ENCODE data around the gene GNGT1. TPM values are rescaled to one million over a fixed set of nuclear protein-coding genes. Genes with fewer than 3 reads are reported as not detected.
"Not testable (repeated sequence)": the region's sequence is repeated elsewhere in the genome, so short reads cannot be mapped to it uniquely, and the experiment has no call there.

Gene GNGT1
- total and polyA plus RNA-seq, 2 donors (not counting 3 experiments of a cell fraction or from before 2014, with no cell fraction given) = not detected

DNA sequence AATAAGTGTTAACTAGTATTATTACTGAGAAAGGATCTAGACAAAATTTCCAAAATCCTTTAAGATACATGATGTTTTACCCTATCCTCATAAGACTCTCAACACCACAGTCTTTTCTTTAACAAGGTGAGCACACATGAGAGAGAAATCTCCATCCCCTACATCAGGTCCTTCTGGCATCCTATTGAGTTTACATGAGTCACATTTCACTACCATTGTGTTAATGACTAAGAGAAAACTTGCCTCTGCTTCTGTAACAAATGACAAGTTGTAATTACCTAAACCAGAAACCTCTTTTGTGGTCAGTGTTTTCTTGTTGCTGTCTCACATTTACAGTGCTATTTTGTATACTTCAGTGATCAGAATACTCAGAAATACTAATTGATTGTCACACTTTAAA lies 5.3 kb downstream of the GNGT1 start:
- POLR2A ChIA-PET; H3K4me3 ChIP-seq (replicated peaks in 1 of 3; ENCODE audit: insufficient read depth in 1 of 3, low read depth in 1 of 3, low read length in 3 of 3); H3K9ac ChIP-seq (replicated peaks; ENCODE audit: extremely low read depth, insufficient read depth, low read length); H2AFZ ChIP-seq (ENCODE audit: low read depth, low read length); H3K9me3 ChIP-seq (replicated peaks; ENCODE audit: control insufficient read depth, insufficient read depth, low read length); H3K4me2 ChIP-seq (ENCODE audit: insufficient read depth, low read length); H3K79me2 ChIP-seq (ENCODE audit: control insufficient read depth, insufficient read depth, low read length); H4K20me1 ChIP-seq (replicated peaks; ENCODE audit: control insufficient read depth, extremely low read depth, insufficient read depth, low read length); BruUV-seq (replicated peaks); H3K36me3 ChIP-seq (ENCODE audit: control insufficient read depth in 2 of 2, extremely low read depth in 1 of 2, insufficient read depth in 2 of 2, low read length in 2 of 2); H3K27ac ChIP-seq (ENCODE audit: insufficient read depth, low read depth, low read length); H3K27me3 ChIP-seq (ENCODE audit: control insufficient read depth in 2 of 2, insufficient read depth in 2 of 2, low read length in 2 of 2); H3K9me1 ChIP-seq (replicated peaks; ENCODE audit: control insufficient read depth, extremely low read depth, insufficient read depth, low read length); dilution Hi-C loops (cut with MboI; ENCODE audit: extremely low pct_ligation_motif_present, low sequenced_read_pairs): not testable (repeated sequence)
- FAIRE-seq (peak; percentile 77), DNase-seq (ENCODE audit: low read depth, low spot score) (peak; percentile 53)
- CTCF ChIA-PET = interaction anchor here (1.8 to 2.4 kb wide), 2 partner anchors 10 to 112 kb away, joined by 5 to 9 read pairs; partner anchors contain the start of gene GNG11
- peaks cover 61% of the 10 kb centered on the region for H3K4me1 ChIP-seq (ENCODE audit: control insufficient read depth, extremely low read depth, insufficient read depth, low read length)
- intact Hi-C loops (cut with micrococcal nuclease) = loop anchor here (5.0 kb wide), 1 partner anchor 36 kb away; no protein-coding TSS in a partner anchor
- peak; percentile 34 for TF ChIP-seq JUN (IDR thresholded peaks at IDR 0.05; ENCODE audit: borderline replicate concordance, insufficient read depth, insufficient read length, low read depth)

DNA sequence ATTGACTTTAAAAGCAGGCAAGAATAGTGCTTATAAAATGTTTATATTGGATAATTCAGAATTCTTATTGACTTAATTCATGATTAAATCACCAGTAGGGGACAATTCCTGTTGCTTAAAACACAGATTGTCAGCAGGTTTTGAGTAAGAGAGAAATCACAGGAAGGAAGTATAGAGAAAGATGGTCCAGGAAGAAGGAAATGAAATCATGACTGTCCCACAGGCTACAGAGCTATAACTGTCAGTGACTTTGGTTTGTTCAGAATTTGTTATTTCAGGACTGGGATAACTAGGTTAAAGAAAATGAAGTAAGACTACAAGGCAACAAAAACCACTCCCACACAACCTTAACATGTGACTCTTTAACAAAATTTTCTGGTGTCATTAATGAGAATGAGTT lies 6.8 kb downstream of the GNGT1 start:
- no peaks in the 10 kb centered on the region for H3K9me1 ChIP-seq (replicated peaks; ENCODE audit: control insufficient read depth, extremely low read depth, insufficient read depth, low read length)
- DNase-seq (ENCODE audit: low read depth, low spot score) (no peak), FAIRE-seq (no peak)
- CTCF ChIA-PET = interaction anchor here (1.0 to 1.3 kb wide), 3 partner anchors 9 to 13 kb away, joined by 3 to 5 read pairs (median 3); no protein-coding TSS in a partner anchor
- BruUV-seq (replicated peaks) = no TSS peak
- no peaks in the 10 kb centered on the region for H4K20me1 ChIP-seq (replicated peaks; ENCODE audit: control insufficient read depth, extremely low read depth, insufficient read depth, low read length)
- H3K27me3 ChIP-seq (ENCODE audit: control insufficient read depth in 2 of 2, insufficient read depth in 2 of 2, low read length in 2 of 2) = no peaks in the 10 kb centered on the region
- TF ChIP-seq POLR2AphosphoS5 (IDR thresholded peaks at IDR 0.05; ENCODE audit: insufficient read depth, low read depth, low read length) (no peak), FOS (IDR thresholded peaks at IDR 0.05; ENCODE audit: borderline replicate concordance, insufficient read depth, low read length) (peak; percentile 20), EZH2 (IDR thresholded peaks at IDR 0.05; ENCODE audit: borderline replicate concordance, low read depth, low read length, severe bottlenecking) (no peak), GATA2 (IDR thresholded peaks at IDR 0.05; ENCODE audit: insufficient read depth, insufficient read length, low read depth, low read length) (no peak), JUN (IDR thresholded peaks at IDR 0.05; ENCODE audit: borderline replicate concordance, insufficient read depth, insufficient read length, low read depth) (no peak)
- TF ChIP-seq, protein P1, sequence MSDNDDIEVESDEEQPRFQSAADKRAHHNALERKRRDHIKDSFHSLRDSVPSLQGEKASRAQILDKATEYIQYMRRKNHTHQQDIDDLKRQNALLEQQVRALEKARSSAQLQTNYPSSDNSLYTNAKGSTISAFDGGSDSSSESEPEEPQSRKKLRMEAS (IDR thresholded peaks at IDR 0.05; ENCODE audit: insufficient read depth, insufficient read length) = no peak
- peaks cover 61% of the 10 kb centered on the region for H3K4me1 ChIP-seq (ENCODE audit: control insufficient read depth, extremely low read depth, insufficient read depth, low read length)
- H3K9ac ChIP-seq (replicated peaks; ENCODE audit: extremely low read depth, insufficient read depth, low read length) = no peak overlapping the region
- H3K27ac ChIP-seq (ENCODE audit: insufficient read depth, low read depth, low read length) = no peak overlapping the region
- H2AFZ ChIP-seq (ENCODE audit: low read depth, low read length) = no peak overlapping the region
- intact Hi-C loops (cut with micrococcal nuclease) (loop anchor here (5.0 kb wide), 1 partner anchor 34 kb away; no protein-coding TSS in a partner anchor), dilution Hi-C loops (cut with MboI; ENCODE audit: extremely low pct_ligation_motif_present, low sequenced_read_pairs) (no loop called here)
- H3K36me3 ChIP-seq (ENCODE audit: control insufficient read depth in 2 of 2, extremely low read depth in 1 of 2, insufficient read depth in 2 of 2, low read length in 2 of 2) = no peaks in the 10 kb centered on the region
- no peak overlapping the region for H3K4me3 ChIP-seq (replicated peaks in 1 of 3; ENCODE audit: insufficient read depth in 1 of 3, low read depth in 1 of 3, low read length in 3 of 3)
- POLR2A ChIA-PET = no interaction called here
- peak overlapping the region; percentile 42 for H3K4me2 ChIP-seq (ENCODE audit: insufficient read depth, low read length)
- no peaks in the 10 kb centered on the region for H3K9me3 ChIP-seq (replicated peaks; ENCODE audit: control insufficient read depth, insufficient read depth, low read length)
- H3K79me2 ChIP-seq (ENCODE audit: control insufficient read depth, insufficient read depth, low read length) = no peaks in the 10 kb centered on the region

Data from endothelial cell of umbilical vein (primary cell).